ENCODE measurements around the gene DYNC1LI1. TPM values are rescaled to one million over a fixed set of nuclear protein-coding genes. Genes with fewer than 3 reads are reported as not detected.

DYNC1LI1 gene
- total and polyA plus RNA-seq, 2 experiments from 2014 or later: 40.8 to 56.4 TPM

DNA sequence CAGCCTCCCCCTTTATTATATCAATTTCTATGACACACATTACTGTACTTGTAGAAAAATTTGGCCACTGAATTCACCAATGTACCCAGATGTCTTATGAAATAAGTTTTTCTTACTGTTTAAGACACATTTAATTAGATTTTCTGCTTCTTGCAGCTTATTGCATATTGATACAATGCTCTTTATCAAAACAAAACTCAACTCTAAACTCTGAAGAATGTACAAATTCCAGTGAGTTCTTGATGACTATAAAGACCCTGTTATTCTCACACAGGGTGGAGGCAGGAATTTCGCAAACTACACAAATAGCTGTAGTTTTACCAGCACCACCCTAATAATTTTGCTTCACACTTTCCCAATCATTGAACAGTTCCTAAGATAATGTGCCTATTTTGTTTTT lies 90.1 kb downstream of the DYNC1LI1 start:
- 100% methylated on average over 1 of the region's 1 CpG for WGBS (ENCODE audit: low lambda C conversion rate, missing lambda C conversion rate)
- H2AFZ ChIP-seq: no peak overlapping the region
- H4K20me1 ChIP-seq (ENCODE audit: insufficient read depth, poor library complexity, severe bottlenecking): no peaks in the 10 kb centered on the region

More for the DNA sequence above, 90.1 kb downstream of the DYNC1LI1 start:
- Histone ChIP-seq H3K4me2 (no peak overlapping the region), H3K4me1 (ENCODE audit: insufficient read depth) (no peaks in the 10 kb centered on the region), H3K27me3 (no peaks in the 10 kb centered on the region), H3K9me2 (replicated peaks; ENCODE audit: insufficient read depth) (no peaks in the 10 kb centered on the region), H3K36me3 (replicated peaks; ENCODE audit: insufficient read depth, low read depth) (no peaks in the 10 kb centered on the region), H3K9me3 (ENCODE audit: low read depth) (no peaks in the 10 kb centered on the region), H3K4me3 (no peak overlapping the region), H3K79me2 (peaks cover 6% of the 10 kb centered on the region), H3K27ac (no peak overlapping the region)
- TF ChIP-seq EZH2phosphoT487 (IDR thresholded peaks at IDR 0.05; ENCODE audit: low read depth, severe bottlenecking, unreplicated experiment) (no peak), EZH2 (IDR thresholded peaks at IDR 0.05; ENCODE audit: borderline replicate concordance) (no peak)
- TF ChIP-seq, protein P1, sequence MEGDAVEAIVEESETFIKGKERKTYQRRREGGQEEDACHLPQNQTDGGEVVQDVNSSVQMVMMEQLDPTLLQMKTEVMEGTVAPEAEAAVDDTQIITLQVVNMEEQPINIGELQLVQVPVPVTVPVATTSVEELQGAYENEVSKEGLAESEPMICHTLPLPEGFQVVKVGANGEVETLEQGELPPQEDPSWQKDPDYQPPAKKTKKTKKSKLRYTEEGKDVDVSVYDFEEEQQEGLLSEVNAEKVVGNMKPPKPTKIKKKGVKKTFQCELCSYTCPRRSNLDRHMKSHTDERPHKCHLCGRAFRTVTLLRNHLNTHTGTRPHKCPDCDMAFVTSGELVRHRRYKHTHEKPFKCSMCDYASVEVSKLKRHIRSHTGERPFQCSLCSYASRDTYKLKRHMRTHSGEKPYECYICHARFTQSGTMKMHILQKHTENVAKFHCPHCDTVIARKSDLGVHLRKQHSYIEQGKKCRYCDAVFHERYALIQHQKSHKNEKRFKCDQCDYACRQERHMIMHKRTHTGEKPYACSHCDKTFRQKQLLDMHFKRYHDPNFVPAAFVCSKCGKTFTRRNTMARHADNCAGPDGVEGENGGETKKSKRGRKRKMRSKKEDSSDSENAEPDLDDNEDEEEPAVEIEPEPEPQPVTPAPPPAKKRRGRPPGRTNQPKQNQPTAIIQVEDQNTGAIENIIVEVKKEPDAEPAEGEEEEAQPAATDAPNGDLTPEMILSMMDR (IDR thresholded peaks at IDR 0.05; ENCODE audit: poor library complexity): no peak
- no peak for DNase-seq (ENCODE audit: low spot score)

Small RNA genes lying within 50 kb of the gene (microRNA-seq; reads per million reads assigned to microRNA genes)
- not detected for gene MIR548AY

Small RNA genes lying within 50 kb of the gene (small RNA-seq; reads per million reads assigned to genes)
- not detected for gene MIR548AY

Other genes with a start within 250 kb of the DYNC1LI1 start
- 6.1 and 11.4 TPM in 2 replicates for gene CMTM7, start 179.0 kb downstream of the DYNC1LI1 start, total RNA-seq
- 62.5 and 63.0 TPM in 2 replicates for gene CMTM7, start 179.0 kb downstream of the DYNC1LI1 start, polyA plus RNA-seq
- 125 and 133 TPM in 2 replicates for gene CMTM6, start 68.0 kb downstream of the DYNC1LI1 start, total RNA-seq
- gene CMTM6, start 68.0 kb downstream of the DYNC1LI1 start, polyA plus RNA-seq: 82.7 TPM in 2 replicates
- 24.5 and 31.9 TPM in 2 replicates for gene CNOT10, start 114.3 kb upstream of the DYNC1LI1 start, total RNA-seq
- gene CNOT10, start 114.3 kb upstream of the DYNC1LI1 start, polyA plus RNA-seq: 14.7 and 21.3 TPM in 2 replicates
- 11.5 and 14.5 TPM in 2 replicates for gene TRIM71, start 247.1 kb upstream of the DYNC1LI1 start, total RNA-seq
- 1.9 and 2.5 TPM in 2 replicates for gene TRIM71, start 247.1 kb upstream of the DYNC1LI1 start, polyA plus RNA-seq

Measured in hepatocyte (in vitro differentiated cells).